ENCODE results near the gene KLHDC4. TPM values are rescaled to one million over a fixed set of nuclear protein-coding genes. Genes with fewer than 3 reads are reported as not detected.

KLHDC4 gene
- total RNA-seq, 1 donor from 2014 or later, result 87.0 TPM

- CTCF ChIA-PET, result no interaction called here
- no peak for DNase-seq
- TF ChIP-seq CTCF (IDR thresholded peaks at IDR 0.05), result no peak
- ATAC-seq (ENCODE audit: low read depth), result no peak
- intact Hi-C loops (cut with micrococcal nuclease), result no loop called here
- Mint-ChIP-seq H3K9me3 (no peaks in the 10 kb centered on the region), H3K36me3 (ENCODE audit: low read depth) (peaks cover 19% of the 10 kb centered on the region), H3K27ac (no peak overlapping the region), H3K4me3 (no peak overlapping the region), H3K27me3 (no peaks in the 10 kb centered on the region), H3K4me1 (no peaks in the 10 kb centered on the region)
- POLR2A ChIA-PET, result interaction anchor here (2.2 kb wide), 1 partner anchor 9 kb away, joined by 5 read pairs; no protein-coding TSS in a partner anchor
These were observed 73.6 kb downstream of the KLHDC4 start for GRCh38 chr16:87692176-87692575.

- intact Hi-C loops (cut with micrococcal nuclease), result no loop called here
- Mint-ChIP-seq H3K27ac (no peak overlapping the region), H3K4me1 (no peaks in the 10 kb centered on the region), H3K9me3 (no peaks in the 10 kb centered on the region), H3K4me3 (no peak overlapping the region), H3K27me3 (no peaks in the 10 kb centered on the region), H3K36me3 (ENCODE audit: low read depth) (peaks cover 18% of the 10 kb centered on the region)
- no peak for ATAC-seq (ENCODE audit: low read depth)
- ChIA-PET CTCF (no interaction called here), POLR2A (interaction anchor here (2.2 kb wide), 1 partner anchor 9 kb away, joined by 5 read pairs; no protein-coding TSS in a partner anchor)
- no peak for DNase-seq
- no peak for TF ChIP-seq CTCF (IDR thresholded peaks at IDR 0.05)
These were observed 74.1 kb downstream of the KLHDC4 start for GRCh38 chr16:87691686-87692079.

- no peak for TF ChIP-seq CTCF (IDR thresholded peaks at IDR 0.05)
- Mint-ChIP-seq H3K27me3 (no peaks in the 10 kb centered on the region), H3K27ac (no peak overlapping the region), H3K4me1 (no peaks in the 10 kb centered on the region), H3K4me3 (no peak overlapping the region), H3K9me3 (no peaks in the 10 kb centered on the region), H3K36me3 (ENCODE audit: low read depth) (peaks cover 13% of the 10 kb centered on the region)
- intact Hi-C loops (cut with micrococcal nuclease), result no loop called here
- DNase-seq, result no peak
- ChIA-PET CTCF (no interaction called here), POLR2A (interaction anchor here (2.2 kb wide), 1 partner anchor 10 kb away, joined by 5 read pairs; no protein-coding TSS in a partner anchor)
- no peak for ATAC-seq (ENCODE audit: low read depth)
These were observed 74.7 kb downstream of the KLHDC4 start for GRCh38 chr16:87690911-87691685.

- POLR2A ChIA-PET, result interaction anchor here (2.2 kb wide), 1 partner anchor 11 kb away, joined by 5 read pairs; no protein-coding TSS in a partner anchor
- no peak for DNase-seq
- CTCF ChIA-PET, result no interaction called here
- H3K36me3 Mint-ChIP-seq (ENCODE audit: low read depth), result peaks cover 6% of the 10 kb centered on the region
- no peaks in the 10 kb centered on the region for H3K4me1 Mint-ChIP-seq
- no peaks in the 10 kb centered on the region for H3K9me3 Mint-ChIP-seq
- no peak for ATAC-seq (ENCODE audit: low read depth)
- intact Hi-C loops (cut with micrococcal nuclease), result no loop called here
- peaks cover 2% of the 10 kb centered on the region for H3K27me3 Mint-ChIP-seq
- H3K27ac Mint-ChIP-seq, result no peak overlapping the region
- TF ChIP-seq CTCF (IDR thresholded peaks at IDR 0.05), result no peak
- H3K4me3 Mint-ChIP-seq, result no peak overlapping the region
These were observed 75.8 kb downstream of the KLHDC4 start for GRCh38 chr16:87689956-87690465.

- POLR2A ChIA-PET, result no interaction called here
- CTCF ChIA-PET, result no interaction called here
- Mint-ChIP-seq H3K27ac (no peak overlapping the region), H3K27me3 (peaks cover 2% of the 10 kb centered on the region), H3K4me3 (no peak overlapping the region), H3K4me1 (no peaks in the 10 kb centered on the region), H3K36me3 (ENCODE audit: low read depth) (no peaks in the 10 kb centered on the region), H3K9me3 (no peaks in the 10 kb centered on the region)
- TF ChIP-seq CTCF (IDR thresholded peaks at IDR 0.05), result no peak
- no peak for ATAC-seq (ENCODE audit: low read depth)
- no peak for DNase-seq
- intact Hi-C loops (cut with micrococcal nuclease), result no loop called here
These were observed 76.6 kb downstream of the KLHDC4 start for GRCh38 chr16:87688876-87689815.

Measured in activated B cell treated with CpG ODN at 0.5 μM for 24 hours (primary cell).